ENCODE results near the gene DLGAP1. TPM values are rescaled to one million over a fixed set of nuclear protein-coding genes. Genes with fewer than 3 reads are reported as not detected.

DLGAP1 gene
- total and polyA plus RNA-seq, 10 of the 15 experiments (the other 5 are each of a cell fraction or from before 2014, with no cell fraction given): 0.23 to 27.6 (median 1.9) TPM

DNA sequence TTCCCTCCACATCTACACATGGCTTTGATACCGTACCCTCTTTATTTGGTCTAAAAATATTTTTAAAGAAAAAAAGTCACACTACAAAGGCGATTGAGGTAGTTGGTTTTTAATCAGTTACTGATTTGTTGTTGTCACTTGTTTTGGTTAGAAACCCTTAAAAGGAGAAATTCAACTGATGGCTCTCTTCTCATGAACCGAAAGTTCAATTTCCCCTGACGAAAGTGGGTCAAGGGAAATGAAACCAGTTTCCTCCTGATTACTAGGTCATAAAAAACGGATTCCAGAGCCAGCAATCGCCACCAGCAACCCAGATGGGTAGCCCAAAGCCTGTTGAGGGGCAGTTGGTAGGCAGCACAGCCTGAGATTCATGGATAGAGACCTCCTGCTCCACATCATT, 63.2 kb downstream of the DLGAP1 start (continued):
- TF ChIP-seq, protein P1, sequence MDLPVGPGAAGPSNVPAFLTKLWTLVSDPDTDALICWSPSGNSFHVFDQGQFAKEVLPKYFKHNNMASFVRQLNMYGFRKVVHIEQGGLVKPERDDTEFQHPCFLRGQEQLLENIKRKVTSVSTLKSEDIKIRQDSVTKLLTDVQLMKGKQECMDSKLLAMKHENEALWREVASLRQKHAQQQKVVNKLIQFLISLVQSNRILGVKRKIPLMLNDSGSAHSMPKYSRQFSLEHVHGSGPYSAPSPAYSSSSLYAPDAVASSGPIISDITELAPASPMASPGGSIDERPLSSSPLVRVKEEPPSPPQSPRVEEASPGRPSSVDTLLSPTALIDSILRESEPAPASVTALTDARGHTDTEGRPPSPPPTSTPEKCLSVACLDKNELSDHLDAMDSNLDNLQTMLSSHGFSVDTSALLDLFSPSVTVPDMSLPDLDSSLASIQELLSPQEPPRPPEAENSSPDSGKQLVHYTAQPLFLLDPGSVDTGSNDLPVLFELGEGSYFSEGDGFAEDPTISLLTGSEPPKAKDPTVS (IDR thresholded peaks at IDR 0.05; ENCODE audit: low read depth, low read length): no peak
- TF ChIP-seq PKNOX1 (IDR thresholded peaks at IDR 0.05): peak; percentile 38; the same call in 1 of the 2 replicates
- peak; percentile 50; the same call in 1 of the 2 replicates for TF ChIP-seq MLLT1 (IDR thresholded peaks at IDR 0.05)
- TF ChIP-seq, protein P2, sequence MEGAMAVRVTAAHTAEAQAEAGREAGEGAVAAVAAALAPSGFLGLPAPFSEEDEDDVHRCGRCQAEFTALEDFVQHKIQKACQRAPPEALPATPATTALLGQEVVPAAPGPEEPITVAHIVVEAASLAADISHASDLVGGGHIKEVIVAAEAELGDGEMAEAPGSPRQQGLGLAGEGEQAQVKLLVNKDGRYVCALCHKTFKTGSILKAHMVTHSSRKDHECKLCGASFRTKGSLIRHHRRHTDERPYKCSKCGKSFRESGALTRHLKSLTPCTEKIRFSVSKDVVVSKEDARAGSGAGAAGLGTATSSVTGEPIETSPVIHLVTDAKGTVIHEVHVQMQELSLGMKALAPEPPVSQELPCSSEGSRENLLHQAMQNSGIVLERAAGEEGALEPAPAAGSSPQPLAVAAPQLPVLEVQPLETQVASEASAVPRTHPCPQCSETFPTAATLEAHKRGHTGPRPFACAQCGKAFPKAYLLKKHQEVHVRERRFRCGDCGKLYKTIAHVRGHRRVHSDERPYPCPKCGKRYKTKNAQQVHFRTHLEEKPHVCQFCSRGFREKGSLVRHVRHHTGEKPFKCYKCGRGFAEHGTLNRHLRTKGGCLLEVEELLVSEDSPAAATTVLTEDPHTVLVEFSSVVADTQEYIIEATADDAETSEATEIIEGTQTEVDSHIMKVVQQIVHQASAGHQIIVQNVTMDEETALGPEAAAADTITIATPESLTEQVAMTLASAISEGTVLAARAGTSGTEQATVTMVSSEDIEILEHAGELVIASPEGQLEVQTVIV (IDR thresholded peaks at IDR 0.05; ENCODE audit: borderline replicate concordance, partially characterized antibody): no peak
- TF ChIP-seq TCF12 (IDR thresholded peaks at IDR 0.05; ENCODE audit: low read depth, low read length): 0 out of 2 replicates have a peak, but pooled peaks have one; percentile 12
- no peak for TF ChIP-seq NFIC (IDR thresholded peaks at IDR 0.05; ENCODE audit: low read depth, low read length)
- no peak for TF ChIP-seq RB1 (IDR thresholded peaks at IDR 0.05; ENCODE audit: borderline replicate concordance)
- TF ChIP-seq DPF2 (IDR thresholded peaks at IDR 0.05): peak; percentile 86
- TF ChIP-seq KAT2A (conservative IDR thresholded peaks at IDR 0.05; ENCODE audit: control insufficient read depth, low read depth, low read length): no peak
- TF ChIP-seq CHD4 (IDR thresholded peaks at IDR 0.05): no peak
- no peak; the same call in 1 of the 2 replicates for TF ChIP-seq ZBTB40 (IDR thresholded peaks at IDR 0.05; ENCODE audit: borderline replicate concordance)
- TF ChIP-seq CEBPZ (IDR thresholded peaks at IDR 0.05; ENCODE audit: low read depth, low read length): no peak
- no peak for TF ChIP-seq ATF2 (IDR thresholded peaks at IDR 0.05; ENCODE audit: low read length)
- TF ChIP-seq RCOR1 (conservative IDR thresholded peaks at IDR 0.05; ENCODE audit: low read depth, low read length): no peak
